Liver (tissue), 9 donors: ENCODE measurements around the gene SUGP2. TPM values are rescaled to one million over a fixed set of nuclear protein-coding genes. Genes with fewer than 3 reads are reported as not detected.

Experiments used
- DNase-seq: peaks from one replicate; pipeline ENCODE4 v3.0.0-alpha.2; 2017; ENCODE audit warnings: low spot score
- H3K27ac ChIP-seq, 2 donors: one replicate each; pipeline ENCODE4 v1.7.0; 2013; ENCODE audit warnings: inconsistent platforms in 2 of 2, low read length in 2 of 2, control low read depth in 1 of 2, low read depth in 1 of 2, mild to moderate bottlenecking in 1 of 2
- H3K27me3 ChIP-seq, 4 donors: one replicate each; pipeline versions ENCODE4 v1.6.1 to v1.7.0; 2013; ENCODE audit warnings: low read length in 3 of 4, inconsistent platforms in 1 of 4, mild to moderate bottlenecking in 1 of 4, moderate library complexity in 1 of 4; ENCODE audit not compliant: control insufficient read depth in 4 of 4, insufficient read depth in 4 of 4
- H3K36me3 ChIP-seq, 4 donors: one replicate each; pipeline versions ENCODE4 v1.6.1 to v1.7.0; 2013; ENCODE audit warnings: low read length in 3 of 4, mild to moderate bottlenecking in 3 of 4, low read depth in 1 of 4, moderate library complexity in 1 of 4; ENCODE audit not compliant: control insufficient read depth in 4 of 4, insufficient read depth in 3 of 4
- H3K4me1 ChIP-seq, 4 donors: one replicate each; pipeline versions ENCODE4 v1.6.1 to v1.7.0; 2013; ENCODE audit warnings: low read length in 3 of 4, mild to moderate bottlenecking in 3 of 4, moderate library complexity in 1 of 4; ENCODE audit not compliant: control insufficient read depth in 4 of 4, insufficient read depth in 4 of 4
- H3K4me3 ChIP-seq, 3 donors: one replicate each; pipeline versions ENCODE4 v1.6.1 to v1.7.0; 2013; ENCODE audit warnings: low read length in 3 of 3, control low read depth in 1 of 3, low read depth in 1 of 3, mild to moderate bottlenecking in 1 of 3
- H3K9ac ChIP-seq, 2 donors: one replicate each; pipeline ENCODE4 v1.7.0; 2013; ENCODE audit warnings: low read length in 2 of 2, mild to moderate bottlenecking in 2 of 2, moderate library complexity in 2 of 2, control low read depth in 1 of 2, low read depth in 1 of 2
- H3K9me3 ChIP-seq, 4 donors: one replicate each; pipeline versions ENCODE4 v1.6.1 to v1.7.0; 2013; ENCODE audit warnings: low read length in 3 of 4; ENCODE audit not compliant: control insufficient read depth in 4 of 4
- ATF3 ChIP-seq: IDR thresholded peaks from 2 replicates; pipeline ENCODE4 v1.6.1; 2016; ENCODE audit warnings: antibody characterized with exemption
- EGR1 ChIP-seq, 2 donors: IDR thresholded peaks; 2 replicates each; pipeline ENCODE4 v1.6.1; 2016 to 2018; ENCODE audit warnings: antibody characterized with exemption in 2 of 2, low read depth in 2 of 2
- FOXA1 ChIP-seq: IDR thresholded peaks from 2 replicates; pipeline ENCODE4 v1.6.1; 2016; ENCODE audit warnings: antibody characterized with exemption
- FOXA2 ChIP-seq: IDR thresholded peaks from 2 replicates; pipeline ENCODE4 v1.6.1; 2016; ENCODE audit warnings: antibody characterized with exemption
- GABPA ChIP-seq, 2 donors: IDR thresholded peaks in 1 of 2; conservative IDR thresholded peaks in 1 of 2; 2 replicates each; pipeline ENCODE4 v1.6.1; 2016; ENCODE audit warnings: antibody characterized with exemption in 2 of 2, mild to moderate bottlenecking in 1 of 2, moderate library complexity in 1 of 2
- HNF4A ChIP-seq, 2 donors: conservative IDR thresholded peaks; 2 replicates each; pipeline ENCODE4 v1.6.1; 2016; ENCODE audit warnings: antibody characterized with exemption in 2 of 2, mild to moderate bottlenecking in 2 of 2
- HNF4G ChIP-seq: IDR thresholded peaks from 2 replicates; pipeline ENCODE4 v1.6.1; 2016; ENCODE audit warnings: antibody characterized with exemption
- JUND ChIP-seq, 2 donors: IDR thresholded peaks; 2 replicates each; pipeline ENCODE4 v1.6.1; 2016; ENCODE audit warnings: antibody characterized with exemption in 2 of 2
- NR2F2 ChIP-seq: IDR thresholded peaks from 2 replicates; pipeline ENCODE4 v1.6.1; 2016; ENCODE audit warnings: antibody characterized with exemption
- RAD21 ChIP-seq, 2 donors: IDR thresholded peaks; 2 replicates each; pipeline ENCODE4 v1.6.1; 2016; ENCODE audit warnings: antibody characterized with exemption in 2 of 2, mild to moderate bottlenecking in 2 of 2
- RXRA ChIP-seq, 2 donors: IDR thresholded peaks; 2 replicates each; pipeline ENCODE4 v1.6.1; 2017 to 2018; ENCODE audit warnings: antibody characterized with exemption in 2 of 2, mild to moderate bottlenecking in 1 of 2
- SP1 ChIP-seq: IDR thresholded peaks from 2 replicates; pipeline ENCODE4 v1.6.1; 2018; ENCODE audit warnings: antibody characterized with exemption, mild to moderate bottlenecking
- TAF1 ChIP-seq: conservative IDR thresholded peaks from 2 replicates; pipeline ENCODE4 v1.6.1; 2016; ENCODE audit warnings: antibody characterized with exemption, mild to moderate bottlenecking
- ZBTB33 ChIP-seq: IDR thresholded peaks from 2 replicates; pipeline ENCODE4 v1.6.1; 2016; ENCODE audit warnings: antibody characterized with exemption
- WGBS: extraction: QIAGEN DNeasy Blood & Tissue Kit; methylation state at CpG from one replicate; pipeline ENCODE4 v1.1.7; 2013; 5-methylcytosine and 5-hydroxymethylcytosine counted together
- polyA plus RNA-seq, 2 donors: library from polyadenylated mRNA; stranded (reverse) in 1 of 2; unstranded in 1 of 2; fragments of 200-250 nt in 1 of 2; fragments of >200 nt in 1 of 2; fragmentation: Nextera tagmentation in 1 of 2; extraction: Ambion mirVana in 1 of 2; gene quantifications; one replicate each; pipeline versions ENCODE4 v1.2.1 to v1.2.3, GENCODE V29; 2013 to 2015
- total RNA-seq, 2 donors: library from RNA; depleted of rRNA; stranded (reverse); fragments of >200 nt; gene quantifications; one replicate each; pipeline ENCODE4 v1.2.3, GENCODE V29; 2014
- TF ChIP-seq, protein P1 (sequence below): fragments of 150-350 bp; IDR thresholded peaks from 2 replicates; pipeline ENCODE4 v1.5.1; 2017; ENCODE audit warnings: improper control_type of control experiment, low read depth, low read length; ENCODE audit not compliant: missing input control
- TF ChIP-seq, protein P2 (sequence below): IDR thresholded peaks from 2 replicates; pipeline ENCODE4 v1.6.1; 2016; ENCODE audit warnings: antibody characterized with exemption, mild to moderate bottlenecking
- TF ChIP-seq, protein P3 (sequence below): IDR thresholded peaks from 2 replicates; pipeline ENCODE4 v1.6.1; 2016; ENCODE audit warnings: antibody characterized with exemption
- donor health status: healthy.
- donor health status: healthy.
- donor health status: healthy.
- donor health status: healthy.
- donor health status: healthy.

SUGP2 gene
- total and polyA plus RNA-seq, 4 donors = 9.6 to 29.0 (median 19.2) TPM

DNA sequence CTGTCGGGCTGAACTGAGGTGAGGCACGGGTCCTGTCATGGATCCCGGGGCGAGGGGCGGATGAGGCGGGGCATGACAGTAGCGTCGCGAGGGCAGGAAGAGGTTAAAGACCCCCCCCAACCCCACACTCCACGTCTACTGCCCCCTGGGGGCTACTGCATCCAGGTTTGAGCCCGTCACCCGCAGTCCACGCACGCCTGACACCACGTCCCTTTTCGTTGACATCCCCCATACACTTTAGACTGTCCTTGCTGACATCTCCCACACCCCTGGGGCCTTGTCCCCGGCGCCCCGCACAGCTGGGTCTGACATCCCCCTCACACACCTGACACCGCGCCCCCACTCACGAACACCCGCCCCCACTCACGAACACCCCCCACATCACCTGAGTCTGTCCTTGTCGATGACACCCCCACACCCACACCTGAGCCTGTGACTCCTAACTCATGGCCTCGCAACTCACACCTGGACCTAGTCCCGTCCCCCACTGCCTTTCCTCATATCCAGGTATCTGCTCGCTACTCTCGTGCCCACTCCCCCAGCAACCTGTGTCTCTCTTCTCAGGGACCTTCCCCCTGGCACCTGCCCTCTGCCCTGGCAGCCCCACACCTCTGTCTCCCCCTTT is 30.9 kb upstream of the SUGP2 start:
- 1% methylated on average over 29 of the region's 29 CpGs for WGBS
- DNase-seq = no peak
- Histone ChIP-seq H3K36me3 (peaks cover 0 to 4% (median 0%) of the 10 kb centered on the region in 4 donors), H3K9ac (peak overlapping the region; percentile 68 to 80), H3K9me3 (no peaks in the 10 kb centered on the region), H3K27ac (peak overlapping the region; percentile 71 to 77), H3K4me3 (peak overlapping the region; percentile 77 to 79 (median 77)), H3K27me3 (no peaks in the 10 kb centered on the region), H3K4me1 (peaks cover 12 to 77% (median 63%) of the 10 kb centered on the region in 4 donors)
- TF ChIP-seq FOXA1 (no peak), HNF4G (no peak), RAD21 (IDR thresholded peaks at IDR 0.05) (no peak)
- TF ChIP-seq, protein P1, sequence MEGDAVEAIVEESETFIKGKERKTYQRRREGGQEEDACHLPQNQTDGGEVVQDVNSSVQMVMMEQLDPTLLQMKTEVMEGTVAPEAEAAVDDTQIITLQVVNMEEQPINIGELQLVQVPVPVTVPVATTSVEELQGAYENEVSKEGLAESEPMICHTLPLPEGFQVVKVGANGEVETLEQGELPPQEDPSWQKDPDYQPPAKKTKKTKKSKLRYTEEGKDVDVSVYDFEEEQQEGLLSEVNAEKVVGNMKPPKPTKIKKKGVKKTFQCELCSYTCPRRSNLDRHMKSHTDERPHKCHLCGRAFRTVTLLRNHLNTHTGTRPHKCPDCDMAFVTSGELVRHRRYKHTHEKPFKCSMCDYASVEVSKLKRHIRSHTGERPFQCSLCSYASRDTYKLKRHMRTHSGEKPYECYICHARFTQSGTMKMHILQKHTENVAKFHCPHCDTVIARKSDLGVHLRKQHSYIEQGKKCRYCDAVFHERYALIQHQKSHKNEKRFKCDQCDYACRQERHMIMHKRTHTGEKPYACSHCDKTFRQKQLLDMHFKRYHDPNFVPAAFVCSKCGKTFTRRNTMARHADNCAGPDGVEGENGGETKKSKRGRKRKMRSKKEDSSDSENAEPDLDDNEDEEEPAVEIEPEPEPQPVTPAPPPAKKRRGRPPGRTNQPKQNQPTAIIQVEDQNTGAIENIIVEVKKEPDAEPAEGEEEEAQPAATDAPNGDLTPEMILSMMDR = peak; percentile 27

DNA sequence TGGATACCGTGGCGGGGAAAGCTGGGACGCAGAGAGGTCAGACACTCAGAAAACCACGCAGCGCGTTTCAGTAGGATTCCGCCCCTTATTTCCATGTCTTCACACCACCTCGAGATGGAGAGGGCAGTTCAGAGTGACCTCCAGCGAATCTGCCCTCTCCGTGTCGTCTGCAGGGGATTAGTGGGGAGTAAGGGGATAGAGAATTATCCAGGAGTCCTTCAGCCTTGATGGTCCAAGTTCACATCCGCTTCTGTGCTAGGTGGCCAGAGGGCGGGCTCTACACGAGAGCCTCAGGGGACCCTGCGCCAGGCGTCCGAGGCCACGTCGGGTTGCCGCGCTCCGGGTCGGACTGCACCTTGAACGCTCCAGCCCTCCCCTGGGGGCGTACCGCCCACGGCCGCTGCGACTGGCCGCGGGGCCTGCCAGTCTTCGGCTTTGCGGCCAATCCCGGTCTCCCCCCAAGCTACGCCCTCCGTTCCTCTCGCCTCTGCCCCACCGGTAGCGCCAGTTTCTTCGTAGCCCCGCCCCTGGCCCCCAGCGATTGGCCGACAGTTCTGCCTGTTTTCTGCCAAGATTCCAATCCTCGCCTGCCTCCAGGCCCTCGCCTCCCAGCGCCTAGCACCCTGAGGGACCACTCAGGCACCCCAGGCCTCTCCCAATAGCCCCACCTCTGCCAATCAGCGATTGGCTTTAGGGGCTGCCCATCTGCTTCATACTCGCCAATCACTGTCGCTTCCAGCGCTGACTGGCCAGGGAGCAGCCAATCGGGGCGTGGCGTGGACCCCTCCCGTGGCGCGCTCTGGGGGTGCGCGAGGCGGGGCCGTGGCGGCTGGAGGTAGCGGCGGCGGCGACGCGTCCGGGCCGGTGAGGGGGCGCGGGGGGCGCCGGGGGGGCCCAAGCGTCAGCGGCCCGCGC is 30.1 kb upstream of the SUGP2 start, which contains the start of gene SLC25A42:
SLC25A42 (plus strand) TSS at position 812 of the 915 bp plus-strand sequence. CDS start 32,131 bp downstream, outside the sequence.
- Histone ChIP-seq H3K4me3 (peak within 1 kb of the TSS; percentile 77 to 79 (median 77)), H3K4me1 (peaks cover 16 to 82% (median 69%) of the 10 kb centered on the region in 4 donors), H3K36me3 (peaks cover 0 to 4% (median under 1%) of the 10 kb centered on the region in 4 donors), H3K27ac (peak within 1 kb of the TSS; percentile 77 to 83), H3K9me3 (no peaks in the 10 kb centered on the region), H3K27me3 (no peaks in the 10 kb centered on the region), H3K9ac (peak within 1 kb of the TSS; percentile 68 to 81)
- DNase-seq = peak; percentile 100
- TF ChIP-seq, protein P1 = no peak
- TF ChIP-seq RXRA (IDR thresholded peaks at IDR 0.05) (peak; percentile 51 to 86), NR2F2 (peak; percentile 5), ZBTB33 (no peak), FOXA2 (no peak), ATF3 (no peak), JUND (IDR thresholded peaks at IDR 0.05) (no peak), GABPA (IDR thresholded peaks at IDR 0.05 in 1 of 2, conservative IDR thresholded peaks at IDR 0.05 in 1 of 2) (peak in 1 of 2 donors; percentile 34), HNF4G (no peak), TAF1 (no peak), EGR1 (IDR thresholded peaks at IDR 0.05; ENCODE audit: low read depth in 2 of 2) (peak in 1 of 2 donors; percentile 53), RAD21 (IDR thresholded peaks at IDR 0.05) (peak in 1 of 2 donors; percentile 21), HNF4A (conservative IDR thresholded peaks at IDR 0.05) (peak; percentile 50 to 70), SP1 (peak; percentile 98)
- TF ChIP-seq, protein P2, sequence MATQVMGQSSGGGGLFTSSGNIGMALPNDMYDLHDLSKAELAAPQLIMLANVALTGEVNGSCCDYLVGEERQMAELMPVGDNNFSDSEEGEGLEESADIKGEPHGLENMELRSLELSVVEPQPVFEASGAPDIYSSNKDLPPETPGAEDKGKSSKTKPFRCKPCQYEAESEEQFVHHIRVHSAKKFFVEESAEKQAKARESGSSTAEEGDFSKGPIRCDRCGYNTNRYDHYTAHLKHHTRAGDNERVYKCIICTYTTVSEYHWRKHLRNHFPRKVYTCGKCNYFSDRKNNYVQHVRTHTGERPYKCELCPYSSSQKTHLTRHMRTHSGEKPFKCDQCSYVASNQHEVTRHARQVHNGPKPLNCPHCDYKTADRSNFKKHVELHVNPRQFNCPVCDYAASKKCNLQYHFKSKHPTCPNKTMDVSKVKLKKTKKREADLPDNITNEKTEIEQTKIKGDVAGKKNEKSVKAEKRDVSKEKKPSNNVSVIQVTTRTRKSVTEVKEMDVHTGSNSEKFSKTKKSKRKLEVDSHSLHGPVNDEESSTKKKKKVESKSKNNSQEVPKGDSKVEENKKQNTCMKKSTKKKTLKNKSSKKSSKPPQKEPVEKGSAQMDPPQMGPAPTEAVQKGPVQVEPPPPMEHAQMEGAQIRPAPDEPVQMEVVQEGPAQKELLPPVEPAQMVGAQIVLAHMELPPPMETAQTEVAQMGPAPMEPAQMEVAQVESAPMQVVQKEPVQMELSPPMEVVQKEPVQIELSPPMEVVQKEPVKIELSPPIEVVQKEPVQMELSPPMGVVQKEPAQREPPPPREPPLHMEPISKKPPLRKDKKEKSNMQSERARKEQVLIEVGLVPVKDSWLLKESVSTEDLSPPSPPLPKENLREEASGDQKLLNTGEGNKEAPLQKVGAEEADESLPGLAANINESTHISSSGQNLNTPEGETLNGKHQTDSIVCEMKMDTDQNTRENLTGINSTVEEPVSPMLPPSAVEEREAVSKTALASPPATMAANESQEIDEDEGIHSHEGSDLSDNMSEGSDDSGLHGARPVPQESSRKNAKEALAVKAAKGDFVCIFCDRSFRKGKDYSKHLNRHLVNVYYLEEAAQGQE = no peak
- TF ChIP-seq, protein P3, sequence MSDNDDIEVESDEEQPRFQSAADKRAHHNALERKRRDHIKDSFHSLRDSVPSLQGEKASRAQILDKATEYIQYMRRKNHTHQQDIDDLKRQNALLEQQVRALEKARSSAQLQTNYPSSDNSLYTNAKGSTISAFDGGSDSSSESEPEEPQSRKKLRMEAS = no peak
- 3% methylated on average over 77 of the region's 77 CpGs for WGBS
